GM20000 (cell line): ENCODE measurements around the gene ZBTB2.

Experiments
- DNase-seq: peaks from one replicate; pipeline ENCODE4 v3.0.0; 2012; ENCODE audit warnings: low spot score
- CTCF ChIP-seq: IDR thresholded peaks from 2 replicates; pipeline ENCODE4 v1.5.1; 2012; ENCODE audit warnings: mild to moderate bottlenecking, control low read depth; ENCODE audit errors: extremely low read depth, missing control alignments

The ZBTB2 gene

GRCh38 chr6:151325075-151326050 lies 66.0 kb downstream of the ZBTB2 start:
- no peak for TF ChIP-seq CTCF
- DNase-seq = no peak

- TF ChIP-seq CTCF = no peak
- no peak for DNase-seq
Observed at GRCh38 chr6:151324488-151324825, 66.9 kb downstream of the ZBTB2 start.

- peak; percentile 81 for DNase-seq
- TF ChIP-seq CTCF = peak; percentile 83
Observed at GRCh38 chr6:151323791-151324487, 67.4 kb downstream of the ZBTB2 start.

GRCh38 chr6:151322570-151322969 lies 68.8 kb downstream of the ZBTB2 start:
- TF ChIP-seq CTCF = no peak
- no peak for DNase-seq

- TF ChIP-seq CTCF = no peak
- no peak for DNase-seq
Observed at GRCh38 chr6:151321438-151321837, 69.9 kb downstream of the ZBTB2 start.

GRCh38 chr6:151320140-151320539 lies 71.2 kb downstream of the ZBTB2 start:
- TF ChIP-seq CTCF = no peak
- DNase-seq = no peak

GRCh38 chr6:151317995-151318365 lies 73.4 kb downstream of the ZBTB2 start:
- DNase-seq = no peak

More at GRCh38 chr6:151317995-151318365, 73.4 kb downstream of the ZBTB2 start:
- no peak for TF ChIP-seq CTCF
